Fibroblast of lung (primary cell): ENCODE results near the gene QRICH2.

Experiments used
- EZH2 ChIP-seq: IDR thresholded peaks from 2 replicates; pipeline ENCODE4 v1.5.1; 2012; ENCODE audit warnings: low read length, control low read depth, mild to moderate bottlenecking; ENCODE audit errors: missing control alignments
- TF ChIP-seq, protein P1 (sequence below), 2 donors: IDR thresholded peaks in 1 of 2; conservative IDR thresholded peaks in 1 of 2; 1 replicate in 1 of 2; 2 replicates in 1 of 2; pipeline ENCODE4 v1.5.1; 2011 to 2012; ENCODE audit warnings: low read length in 2 of 2, control low read depth in 1 of 2, inconsistent platforms in 1 of 2, low read depth in 1 of 2, mild to moderate bottlenecking in 1 of 2

DNA sequence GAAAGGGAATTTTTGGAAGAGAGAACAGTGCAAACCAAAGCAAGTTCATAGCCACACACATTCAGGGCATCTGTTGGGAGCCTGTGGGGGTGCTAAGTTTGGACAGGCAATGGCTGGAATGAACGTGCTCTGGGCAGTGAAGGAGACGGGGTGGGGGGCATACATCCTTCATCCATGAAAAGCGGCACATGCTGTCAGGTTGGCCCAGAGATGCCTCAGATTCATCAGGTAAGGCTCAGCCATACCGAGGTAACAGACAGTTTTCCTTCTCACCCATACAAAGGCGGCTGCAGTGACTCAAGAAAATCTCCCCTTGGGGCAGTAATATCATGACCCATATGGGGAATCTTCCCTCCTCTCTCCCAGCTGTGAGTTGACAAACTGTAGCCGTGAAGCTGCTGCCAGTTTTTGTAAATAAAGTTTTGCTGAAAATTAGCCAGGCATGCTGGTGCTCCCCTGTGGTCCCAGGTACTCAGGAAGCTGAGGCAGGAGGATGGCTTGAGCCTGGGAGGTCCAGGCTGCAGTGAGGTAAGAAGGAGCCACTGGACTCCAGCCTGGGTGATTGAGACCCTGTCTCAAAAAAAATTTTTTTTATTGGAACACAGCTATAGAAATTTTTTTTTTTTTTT is 52.2 kb downstream of the QRICH2 start:
- TF ChIP-seq, protein P1, sequence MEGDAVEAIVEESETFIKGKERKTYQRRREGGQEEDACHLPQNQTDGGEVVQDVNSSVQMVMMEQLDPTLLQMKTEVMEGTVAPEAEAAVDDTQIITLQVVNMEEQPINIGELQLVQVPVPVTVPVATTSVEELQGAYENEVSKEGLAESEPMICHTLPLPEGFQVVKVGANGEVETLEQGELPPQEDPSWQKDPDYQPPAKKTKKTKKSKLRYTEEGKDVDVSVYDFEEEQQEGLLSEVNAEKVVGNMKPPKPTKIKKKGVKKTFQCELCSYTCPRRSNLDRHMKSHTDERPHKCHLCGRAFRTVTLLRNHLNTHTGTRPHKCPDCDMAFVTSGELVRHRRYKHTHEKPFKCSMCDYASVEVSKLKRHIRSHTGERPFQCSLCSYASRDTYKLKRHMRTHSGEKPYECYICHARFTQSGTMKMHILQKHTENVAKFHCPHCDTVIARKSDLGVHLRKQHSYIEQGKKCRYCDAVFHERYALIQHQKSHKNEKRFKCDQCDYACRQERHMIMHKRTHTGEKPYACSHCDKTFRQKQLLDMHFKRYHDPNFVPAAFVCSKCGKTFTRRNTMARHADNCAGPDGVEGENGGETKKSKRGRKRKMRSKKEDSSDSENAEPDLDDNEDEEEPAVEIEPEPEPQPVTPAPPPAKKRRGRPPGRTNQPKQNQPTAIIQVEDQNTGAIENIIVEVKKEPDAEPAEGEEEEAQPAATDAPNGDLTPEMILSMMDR (conservative IDR thresholded peaks at IDR 0.05 in 1 of 2, IDR thresholded peaks at IDR 0.05 in 1 of 2; ENCODE audit: low read depth in 1 of 2, low read length in 2 of 2) = no peak
- TF ChIP-seq EZH2 = no peak
